HG03457 (cell line): ENCODE measurements around the gene KRTAP5-9.
"Not testable (repeated sequence)": the region's sequence is repeated elsewhere in the genome, so short reads cannot be mapped to it uniquely, and the experiment has no call there.

Source experiments
- ATAC-seq: cut with Tn5 transposase; IDR thresholded peaks from one replicate; pipeline ENCODE4 v1.9.1; 2021; ENCODE audit warnings: moderate number of reproducible peaks; ENCODE audit not compliant: unreplicated experiment

KRTAP5-9 gene, protein sequence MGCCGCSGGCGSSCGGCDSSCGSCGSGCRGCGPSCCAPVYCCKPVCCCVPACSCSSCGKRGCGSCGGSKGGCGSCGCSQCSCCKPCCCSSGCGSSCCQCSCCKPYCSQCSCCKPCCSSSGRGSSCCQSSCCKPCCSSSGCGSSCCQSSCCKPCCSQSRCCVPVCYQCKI

GRCh38 chr11:71548120-71548519 is at the start of gene KRTAP5-9:
KRTAP5-9 (plus strand) TSS chr11:71548420; CDS start chr11:71548658, 238 bp downstream.
- ATAC-seq, result no peak

DNA sequence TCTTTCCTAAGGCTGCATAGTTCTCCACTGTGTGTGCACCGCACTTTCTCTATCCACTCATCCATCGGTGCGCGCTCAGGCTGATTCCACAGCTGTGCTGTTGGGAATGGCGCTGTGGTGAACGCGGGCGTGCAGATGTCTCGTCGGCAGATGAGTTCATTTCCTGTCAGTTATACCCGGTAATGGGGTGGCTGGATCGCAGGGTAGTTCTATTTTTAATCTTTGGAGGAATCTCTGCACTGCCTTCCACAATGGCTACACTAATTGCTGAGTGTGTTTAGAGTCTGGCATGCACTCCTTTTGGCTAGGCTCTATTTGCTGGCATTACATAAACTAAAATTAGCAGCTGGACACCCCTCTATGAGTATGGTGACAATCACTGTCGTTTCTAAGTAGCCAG is 49.1 kb upstream of the KRTAP5-9 start:
- no peak for ATAC-seq

DNA sequence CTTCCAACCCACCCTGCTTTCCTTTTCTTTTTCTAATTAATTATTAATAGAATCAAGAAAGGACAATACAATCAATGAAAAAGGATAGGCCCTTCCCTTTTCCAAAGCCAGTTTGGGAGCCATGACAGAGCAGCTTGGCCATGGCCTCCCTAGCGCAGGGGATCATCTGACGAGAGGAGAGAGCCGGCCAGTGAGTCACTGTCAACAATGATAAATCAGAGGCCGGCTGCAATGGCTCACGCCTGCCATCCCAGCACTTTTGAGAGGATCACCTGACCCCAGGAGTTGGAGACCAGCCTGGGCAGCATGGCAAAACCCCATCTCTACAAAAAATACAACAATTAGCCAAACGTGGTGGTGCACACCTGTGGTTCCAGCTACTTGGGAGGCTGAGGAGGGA is 48.7 kb upstream of the KRTAP5-9 start:
- ATAC-seq, result no peak

DNA sequence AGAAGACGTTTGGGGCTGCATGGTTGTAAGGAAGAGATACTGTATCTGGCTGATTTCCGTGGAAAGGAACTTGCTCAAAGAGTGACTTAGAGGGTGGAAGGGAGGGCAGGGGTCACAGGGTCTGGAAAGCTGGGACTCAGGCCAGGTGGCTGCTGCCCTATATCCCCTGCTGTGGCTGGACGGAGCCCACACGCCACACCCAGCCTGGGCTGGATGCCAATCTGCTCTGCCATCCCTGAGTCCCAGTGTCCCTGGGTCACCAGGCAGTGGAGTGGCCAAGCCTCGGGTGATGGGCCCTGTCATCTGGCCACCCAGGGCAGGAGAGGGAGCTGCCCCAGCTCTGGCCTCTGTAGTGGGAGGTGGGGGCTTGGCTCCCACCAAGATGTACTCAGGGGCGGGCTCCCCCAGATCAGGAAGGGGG is 47.6 kb upstream of the KRTAP5-9 start:
- ATAC-seq, result no peak

GRCh38 chr11:71501071-71501985 is 46.9 kb upstream of the KRTAP5-9 start:
- ATAC-seq, result no peak

GRCh38 chr11:71502026-71502425 is 46.2 kb upstream of the KRTAP5-9 start:
- no peak for ATAC-seq

- no peak for ATAC-seq
Measured at GRCh38 chr11:71502871-71503435, 45.3 kb upstream of the KRTAP5-9 start.

DNA sequence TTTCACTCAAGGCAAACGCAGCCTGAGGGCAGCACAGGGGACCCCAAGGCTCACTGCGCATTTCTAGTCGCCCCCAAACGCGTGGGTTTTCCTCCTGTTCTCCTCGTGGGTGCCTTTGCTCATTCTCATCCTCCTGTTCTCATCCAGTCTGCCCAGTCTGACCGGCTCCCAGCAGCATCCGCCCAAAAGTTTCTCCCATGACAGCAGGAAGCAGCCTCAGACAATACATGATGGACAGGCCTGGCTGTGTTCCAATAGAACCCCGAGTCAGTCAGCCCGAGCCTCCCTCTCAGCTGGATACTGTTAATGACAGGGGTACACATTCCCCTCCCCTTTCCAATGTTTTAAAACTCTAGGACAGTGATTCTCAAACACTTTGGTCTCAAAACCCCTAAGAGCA is 43.7 kb upstream of the KRTAP5-9 start:
- no peak for ATAC-seq

DNA sequence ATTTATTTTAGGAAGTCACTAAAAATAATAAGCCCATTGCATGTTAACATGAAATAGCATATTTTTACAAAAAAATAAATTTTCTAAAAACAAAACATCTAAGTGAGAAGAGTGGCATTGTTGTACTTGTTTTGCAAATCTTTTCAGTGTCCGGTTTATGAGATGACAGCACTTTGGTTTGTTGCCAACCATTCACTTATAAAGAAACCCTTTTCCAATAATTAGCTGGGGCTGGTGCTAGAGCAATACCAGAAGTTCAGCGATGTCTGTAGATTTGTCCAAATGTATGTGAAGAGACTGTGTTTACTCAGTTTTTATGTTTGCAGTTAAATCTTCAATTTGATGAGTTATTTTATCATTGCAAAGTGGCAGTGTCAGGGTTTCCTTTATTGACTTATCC is 43.2 kb upstream of the KRTAP5-9 start:
- no peak for ATAC-seq

GRCh38 chr11:71505781-71506180 is 42.4 kb upstream of the KRTAP5-9 start:
- no peak for ATAC-seq

DNA sequence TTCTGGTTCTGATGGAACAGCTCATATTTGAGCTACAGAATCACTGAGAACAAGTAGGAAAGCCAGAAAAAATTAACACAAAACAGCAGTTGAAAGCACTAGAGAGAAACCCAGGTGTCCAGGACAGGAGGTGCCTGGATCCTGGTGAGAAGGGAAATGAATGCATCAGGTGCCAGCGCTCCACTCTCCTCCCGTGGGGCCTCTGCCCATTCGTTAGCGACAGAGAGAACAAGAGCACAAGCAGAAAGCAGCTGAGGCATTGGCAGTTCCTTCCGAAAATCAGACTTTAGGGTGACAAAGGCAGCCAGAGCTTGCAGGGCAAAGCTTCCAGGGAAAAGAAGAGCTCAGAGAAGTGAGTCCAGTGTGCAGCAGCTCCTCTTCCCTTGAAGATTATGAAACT is 41.1 kb upstream of the KRTAP5-9 start:
- ATAC-seq, result no peak

- no peak for ATAC-seq
Measured at GRCh38 chr11:71518506-71519471, 29.4 kb upstream of the KRTAP5-9 start.

GRCh38 chr11:71519546-71519945 is 28.7 kb upstream of the KRTAP5-9 start:
- ATAC-seq, result no peak

- ATAC-seq, result no peak
Measured at GRCh38 chr11:71525188-71525937, 22.9 kb upstream of the KRTAP5-9 start.

GRCh38 chr11:71525938-71526495 is 22.2 kb upstream of the KRTAP5-9 start:
- ATAC-seq, result no peak

- ATAC-seq, result not testable (repeated sequence)
Measured at GRCh38 chr11:71526796-71527575, 21.2 kb upstream of the KRTAP5-9 start, which contains the start of gene KRTAP5-7. KRTAP5-7 (plus strand) TSS chr11:71527267; CDS start chr11:71527301, 34 bp downstream.

DNA sequence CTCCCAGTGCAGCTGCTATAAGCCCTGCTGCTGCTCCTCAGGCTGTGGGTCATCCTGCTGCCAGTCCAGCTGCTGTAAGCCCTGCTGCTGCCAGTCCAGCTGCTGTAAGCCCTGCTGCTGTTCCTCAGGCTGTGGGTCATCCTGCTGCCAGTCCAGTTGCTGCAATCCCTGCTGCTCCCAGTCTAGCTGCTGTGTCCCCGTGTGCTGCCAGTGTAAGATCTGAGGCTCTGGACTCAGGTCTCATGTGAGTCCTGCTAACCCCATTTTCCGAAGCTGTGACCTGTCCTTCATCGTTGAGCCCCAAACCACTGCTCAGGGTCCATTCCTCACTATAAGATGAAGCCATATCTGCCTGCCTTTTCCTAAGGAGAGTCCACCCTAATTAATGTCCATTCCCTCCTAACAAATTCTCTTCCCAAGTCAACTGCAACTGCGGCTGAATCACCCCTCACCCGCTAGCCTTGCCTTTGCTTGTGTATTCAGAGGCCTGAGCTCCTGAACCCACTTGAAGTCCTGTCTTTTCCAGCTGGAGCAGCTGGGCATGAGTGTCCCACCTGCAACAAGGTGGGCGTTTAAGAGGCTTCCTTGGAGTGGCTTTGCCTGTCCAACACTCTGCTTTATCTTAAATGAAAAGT is 20.5 kb upstream of the KRTAP5-9 start:
- no peak for ATAC-seq

GRCh38 chr11:71530602-71531001 is 17.6 kb upstream of the KRTAP5-9 start:
- no peak for ATAC-seq
